CD4-positive, alpha-beta T cell treated with Interferon gamma for 1 hour (primary cell): Measurements from ENCODE around the gene CGB5.
"Not testable (repeated sequence)": the region's sequence is repeated elsewhere in the genome, so short reads cannot be mapped to it uniquely, and the experiment has no call there.

ENCODE experiments used
- DNase-seq: peaks from one replicate; pipeline ENCODE4 v3.0.0-alpha.2; 2020

Gene CGB5

GRCh38 chr19:49043548-49043947 is at the start of gene CGB5:
TSS of gene CGB5 (plus strand) at chr19:49043848. CDS start at chr19:49044210, 362 bp downstream.
- not testable (repeated sequence) for DNase-seq

- DNase-seq: no peak
These were observed 49.6 kb upstream of the CGB5 start for GRCh38 chr19:48994035-48994386.

GRCh38 chr19:48997972-48998371 is 45.7 kb upstream of the CGB5 start:
- peak; percentile 24 for DNase-seq

- peak; percentile 58 for DNase-seq
These were observed 43.9 kb upstream of the CGB5 start for GRCh38 chr19:48999481-49000325.

- no peak for DNase-seq
These were observed 39.5 kb upstream of the CGB5 start for GRCh38 chr19:49004133-49004532.

- DNase-seq: no peak
These were observed 38.6 kb upstream of the CGB5 start for GRCh38 chr19:49004964-49005614.

- DNase-seq: no peak
These were observed 36.7 kb upstream of the CGB5 start for GRCh38 chr19:49006905-49007304.

GRCh38 chr19:49009828-49010227 is 33.8 kb upstream of the CGB5 start:
- DNase-seq: no peak

GRCh38 chr19:49010453-49010852 is 33.2 kb upstream of the CGB5 start:
- no peak for DNase-seq

GRCh38 chr19:49011194-49011593 is 32.5 kb upstream of the CGB5 start:
- DNase-seq: no peak

GRCh38 chr19:49014123-49014869 is 29.4 kb upstream of the CGB5 start:
- no peak for DNase-seq

- no peak for DNase-seq
These were observed 28.8 kb upstream of the CGB5 start for GRCh38 chr19:49014870-49015255.

GRCh38 chr19:49016067-49016839 is 27.4 kb upstream of the CGB5 start:
- no peak for DNase-seq

GRCh38 chr19:49017041-49017665 is 26.5 kb upstream of the CGB5 start, which contains the start of gene LHB:
TSS of gene LHB (minus strand) at chr19:49017091. CDS start at chr19:49017081, 10 bp downstream.
- no peak for DNase-seq

- peak; percentile 71 for DNase-seq
These were observed 25.8 kb upstream of the CGB5 start for GRCh38 chr19:49017666-49018351.

GRCh38 chr19:49018388-49019241 is 25.0 kb upstream of the CGB5 start:
- DNase-seq: not testable (repeated sequence)

GRCh38 chr19:49019242-49019932 is 24.3 kb upstream of the CGB5 start:
- peak; percentile 63 for DNase-seq

- DNase-seq: no peak
These were observed 23.3 kb upstream of the CGB5 start for GRCh38 chr19:49020342-49020741.

- DNase-seq: no peak
These were observed 22.4 kb upstream of the CGB5 start for GRCh38 chr19:49020931-49021895.
